Adrenal gland (tissue), 5 donors: ENCODE data around the gene ROPN1.

Experiments used
- POLR2A ChIP-seq, 2 donors: fragments of 450-650 bp; IDR thresholded peaks; one replicate each; pipeline ENCODE4 v1.6.1; 2017; ENCODE audit warnings: antibody characterized with exemption in 2 of 2, mild to moderate bottlenecking in 2 of 2, moderate library complexity in 1 of 2
- TF ChIP-seq, protein P1 (sequence below), 6 experiments: fragments of 450-650 bp in 4 of 6; fragments of 200-600 bp in 2 of 6; sonication (generic) in 1 of 6; IDR thresholded peaks; 1 replicate in 5 of 6; 2 replicates in 1 of 6; pipeline versions ENCODE4 v1.5.1 to v1.8.0; 2016 to 2021; ENCODE audit warnings: antibody characterized with exemption in 6 of 6, mild to moderate bottlenecking in 2 of 6, moderate library complexity in 1 of 6
- donor health status: DM: no; HTN: no; CAD: no.

DNA sequence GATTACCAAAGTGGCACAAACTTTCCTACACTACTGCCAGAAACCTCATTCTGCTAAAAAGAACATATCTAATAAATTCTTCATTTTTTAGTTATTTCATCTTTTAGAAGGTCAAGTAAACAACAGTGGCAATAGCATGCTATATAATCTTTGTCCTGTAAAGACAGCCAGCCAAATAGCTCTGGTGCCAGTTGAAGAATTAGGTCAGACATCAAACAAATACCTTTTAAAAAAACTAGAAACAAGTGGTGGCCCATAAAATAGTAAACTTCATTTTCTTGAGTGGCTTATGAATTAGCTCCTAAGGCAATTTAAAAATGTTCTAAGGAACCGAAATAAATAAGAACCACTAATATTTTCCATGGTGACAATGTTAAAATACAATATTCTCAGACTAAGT lies 50.4 kb downstream of the ROPN1 start:
- TF ChIP-seq, protein P1, sequence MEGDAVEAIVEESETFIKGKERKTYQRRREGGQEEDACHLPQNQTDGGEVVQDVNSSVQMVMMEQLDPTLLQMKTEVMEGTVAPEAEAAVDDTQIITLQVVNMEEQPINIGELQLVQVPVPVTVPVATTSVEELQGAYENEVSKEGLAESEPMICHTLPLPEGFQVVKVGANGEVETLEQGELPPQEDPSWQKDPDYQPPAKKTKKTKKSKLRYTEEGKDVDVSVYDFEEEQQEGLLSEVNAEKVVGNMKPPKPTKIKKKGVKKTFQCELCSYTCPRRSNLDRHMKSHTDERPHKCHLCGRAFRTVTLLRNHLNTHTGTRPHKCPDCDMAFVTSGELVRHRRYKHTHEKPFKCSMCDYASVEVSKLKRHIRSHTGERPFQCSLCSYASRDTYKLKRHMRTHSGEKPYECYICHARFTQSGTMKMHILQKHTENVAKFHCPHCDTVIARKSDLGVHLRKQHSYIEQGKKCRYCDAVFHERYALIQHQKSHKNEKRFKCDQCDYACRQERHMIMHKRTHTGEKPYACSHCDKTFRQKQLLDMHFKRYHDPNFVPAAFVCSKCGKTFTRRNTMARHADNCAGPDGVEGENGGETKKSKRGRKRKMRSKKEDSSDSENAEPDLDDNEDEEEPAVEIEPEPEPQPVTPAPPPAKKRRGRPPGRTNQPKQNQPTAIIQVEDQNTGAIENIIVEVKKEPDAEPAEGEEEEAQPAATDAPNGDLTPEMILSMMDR (IDR thresholded peaks at IDR 0.05) = no peak
- no peak for TF ChIP-seq POLR2A (IDR thresholded peaks at IDR 0.05)
